A549 (cell line): ENCODE measurements around the gene PXT1. TPM values are rescaled to one million over a fixed set of nuclear protein-coding genes. Genes with fewer than 3 reads are reported as not detected.

ENCODE experiments used
- ATAC-seq, 2 experiments: fragments of 200-7000 bp in 1 of 2; fragments of >200 bp in 1 of 2; cut with Nextera tagmentation in 1 of 2; cut with Tn5 transposase in 1 of 2; 3 replicates each; pipeline versions ENCODE4 v1.8.0 to v1.9.1; 2018 to 2020; ENCODE audit warnings: mild to moderate bottlenecking in 1 of 2, moderate library complexity in 1 of 2
- CTCF ChIA-PET: fragments of 300-600 bp; sonication (Branson Sonifier 250); formaldehyde crosslinking; extraction: SDS; loops from one replicate; lab custom pipeline; 2021; ENCODE audit warnings: antibody characterized with exemption, inconsistent platforms; lab: Yijun Ruan, JAX
- POLR2A ChIA-PET: fragments of 350-600 bp; formaldehyde crosslinking; extraction: SDS; loops from one replicate; lab custom pipeline; 2021; ENCODE audit warnings: antibody characterized with exemption, inconsistent platforms; lab: Yijun Ruan, JAX
- DNase-seq, 2 experiments: peaks; one replicate each; pipeline versions ENCODE4 v3.0.0 to v3.0.0-alpha.2; 2011 to 2016; ENCODE audit warnings: low read depth in 1 of 2, low spot score in 1 of 2
- FAIRE-seq: peaks from 2 replicates; lab custom pipeline; 2011; peaks lifted over from hg19 to GRCh38; lab: Jason Lieb, UNC
- H3K27ac ChIP-seq, 2 experiments: fragments of >200 bp; sonication (Bioruptor Twin); formaldehyde crosslinking; 3 replicates each; pipeline ENCODE4 v1.5.1; 2016 to 2017
- H3K4me1 ChIP-seq: fragments of >200 bp; sonication (Bioruptor Twin); formaldehyde crosslinking; 3 replicates; pipeline ENCODE4 v1.6.1; 2016
- H3K4me2 ChIP-seq: fragments of >200 bp; sonication (Bioruptor Twin); formaldehyde crosslinking; 3 replicates; pipeline ENCODE4 v1.6.1; 2016
- H3K4me3 ChIP-seq: fragments of >200 bp; sonication (Bioruptor Twin); formaldehyde crosslinking; 3 replicates; pipeline ENCODE4 v1.5.1; 2016
- H3K9me3 ChIP-seq: fragments of >200 bp; sonication (Bioruptor Twin); formaldehyde crosslinking; 3 replicates; pipeline ENCODE4 v1.6.1; 2016
- ATOH8 ChIP-seq: fragments of 250-450 bp; sonication (Bioruptor Pico); IDR thresholded peaks from 2 replicates; pipeline ENCODE4 v1.5.0; 2020; ENCODE audit warnings: low read depth, mild to moderate bottlenecking, moderate library complexity
- CHD2 ChIP-seq: fragments of 150-350 bp; IDR thresholded peaks from 2 replicates; pipeline ENCODE4 v1.6.1; 2014; ENCODE audit warnings: low read length; ENCODE audit not compliant: partially characterized antibody
- CHD4 ChIP-seq: fragments of 200-600 bp; sonication (generic); IDR thresholded peaks from 2 replicates; pipeline ENCODE4 v1.6.1; 2016; ENCODE audit warnings: antibody characterized with exemption, mild to moderate bottlenecking, borderline replicate concordance
- FOSL2 ChIP-seq, 2 experiments: fragments of 450-650 bp in 1 of 2; fragments of >200 bp in 1 of 2; sonication (Bioruptor Twin) in 1 of 2; formaldehyde crosslinking; IDR thresholded peaks; 2 replicates each; pipeline versions ENCODE4 v1.5.0 to v1.6.1; 2016 to 2020; ENCODE audit warnings: mild to moderate bottlenecking in 1 of 2, moderate library complexity in 1 of 2
- FOXS1 ChIP-seq: fragments of 250-450 bp; sonication (Bioruptor Pico); IDR thresholded peaks from 2 replicates; pipeline ENCODE4 v1.5.0; 2020; ENCODE audit warnings: mild to moderate bottlenecking, moderate library complexity
- HES2 ChIP-seq: fragments of >200 bp; sonication (Bioruptor Twin); formaldehyde crosslinking; IDR thresholded peaks from 2 replicates; pipeline ENCODE4 v1.6.1; 2016
- HEYL ChIP-seq: fragments of 250-450 bp; sonication (Bioruptor Pico); IDR thresholded peaks from 2 replicates; pipeline ENCODE4 v1.8.0; 2021; ENCODE audit warnings: mild to moderate bottlenecking, moderate library complexity
- HOXA7 ChIP-seq: fragments of 250-450 bp; sonication (Bioruptor Pico); IDR thresholded peaks from 2 replicates; pipeline ENCODE4 v1.5.0; 2020; ENCODE audit warnings: mild to moderate bottlenecking, moderate library complexity
- HOXB5 ChIP-seq: fragments of 250-450 bp; sonication (Bioruptor Pico); IDR thresholded peaks from 2 replicates; pipeline ENCODE4 v1.5.0; 2020; ENCODE audit warnings: mild to moderate bottlenecking, moderate library complexity
- MYC ChIP-seq: IDR thresholded peaks from 2 replicates; pipeline ENCODE4 v1.6.1; 2012; ENCODE audit warnings: mild to moderate bottlenecking, inconsistent platforms, low read length, improper control_type of control experiment, borderline replicate concordance
- NPAS2 ChIP-seq: fragments of 250-450 bp; sonication (Bioruptor Pico); IDR thresholded peaks from 2 replicates; pipeline ENCODE4 v1.8.0; 2022; ENCODE audit warnings: mild to moderate bottlenecking, moderate library complexity, borderline replicate concordance
- NR3C1 ChIP-seq: fragments of >200 bp; sonication (Bioruptor Twin); formaldehyde crosslinking; IDR thresholded peaks from 3 replicates; pipeline ENCODE4 v1.6.1; 2017
- POLR2A ChIP-seq: IDR thresholded peaks from 2 replicates; pipeline ENCODE4 v1.6.1; 2012; ENCODE audit warnings: mild to moderate bottlenecking, low read length
- POLR2AphosphoS2 ChIP-seq: conservative IDR thresholded peaks from 2 replicates; pipeline ENCODE4 v1.6.1; 2012; ENCODE audit warnings: low read length, improper control_type of control experiment, inconsistent platforms
- RARB ChIP-seq: fragments of 250-450 bp; sonication (Bioruptor Pico); IDR thresholded peaks from 2 replicates; pipeline ENCODE4 v1.8.0; 2021; ENCODE audit warnings: mild to moderate bottlenecking, moderate library complexity
- RFX5 ChIP-seq: fragments of 450-650 bp; IDR thresholded peaks from 2 replicates; pipeline ENCODE4 v1.7.1; 2014; ENCODE audit warnings: antibody characterized with exemption, mild to moderate bottlenecking, moderate library complexity
- SMC3 ChIP-seq: fragments of >200 bp; sonication (Bioruptor Twin); formaldehyde crosslinking; IDR thresholded peaks from 3 replicates; pipeline ENCODE4 v1.6.1; 2018; ENCODE audit warnings: inconsistent platforms
- USF2 ChIP-seq: fragments of 450-650 bp; IDR thresholded peaks from 2 replicates; pipeline ENCODE4 v1.6.1; 2014; ENCODE audit warnings: antibody characterized with exemption
- ZC3H11A ChIP-seq: fragments of 450-650 bp; IDR thresholded peaks from 2 replicates; pipeline ENCODE4 v1.6.1; 2014; ENCODE audit warnings: antibody characterized with exemption, mild to moderate bottlenecking
- ZSCAN20 ChIP-seq: fragments of 250-450 bp; sonication (Bioruptor Pico); IDR thresholded peaks from 2 replicates; pipeline ENCODE4 v1.8.0; 2022; ENCODE audit warnings: mild to moderate bottlenecking, moderate library complexity
- whole genome bisulfite sequencing: methylation state at CpG from one replicate; pipeline ENCODE4 v1.1.6; 2017; ENCODE audit errors: missing lambda C conversion rate; 5-methylcytosine and 5-hydroxymethylcytosine counted together
- polyA plus RNA-seq, 4 experiments: library from polyadenylated mRNA; depleted of rRNA in 3 of 4; stranded (reverse); fragments of >200 nt; fragmentation: RNase III in 1 of 4; extraction: RNeasy Plus Mini Kit Qiagen cat#74134 plus additional on column Dnase treatment in 1 of 4; gene quantifications; 2 replicates in 3 of 4; 3 replicates in 1 of 4; pipeline ENCODE4 v1.2.3, GENCODE V29; 2011 to 2017
- TF ChIP-seq, protein P1 (sequence below): IDR thresholded peaks from 2 replicates; pipeline ENCODE4 v1.6.1; 2012
- TF ChIP-seq, protein P2 (sequence below): IDR thresholded peaks from 2 replicates; pipeline ENCODE4 v1.6.1; 2012
- TF ChIP-seq, protein P3 (sequence below): fragments of 250-450 bp; sonication (Bioruptor Pico); IDR thresholded peaks from 2 replicates; pipeline ENCODE4 v1.5.0; 2021; ENCODE audit warnings: mild to moderate bottlenecking, moderate library complexity, borderline replicate concordance

The PXT1 gene
- polyA plus RNA-seq, 2 of the 4 experiments (the other 2 are of a cell fraction): not detected

DNA sequence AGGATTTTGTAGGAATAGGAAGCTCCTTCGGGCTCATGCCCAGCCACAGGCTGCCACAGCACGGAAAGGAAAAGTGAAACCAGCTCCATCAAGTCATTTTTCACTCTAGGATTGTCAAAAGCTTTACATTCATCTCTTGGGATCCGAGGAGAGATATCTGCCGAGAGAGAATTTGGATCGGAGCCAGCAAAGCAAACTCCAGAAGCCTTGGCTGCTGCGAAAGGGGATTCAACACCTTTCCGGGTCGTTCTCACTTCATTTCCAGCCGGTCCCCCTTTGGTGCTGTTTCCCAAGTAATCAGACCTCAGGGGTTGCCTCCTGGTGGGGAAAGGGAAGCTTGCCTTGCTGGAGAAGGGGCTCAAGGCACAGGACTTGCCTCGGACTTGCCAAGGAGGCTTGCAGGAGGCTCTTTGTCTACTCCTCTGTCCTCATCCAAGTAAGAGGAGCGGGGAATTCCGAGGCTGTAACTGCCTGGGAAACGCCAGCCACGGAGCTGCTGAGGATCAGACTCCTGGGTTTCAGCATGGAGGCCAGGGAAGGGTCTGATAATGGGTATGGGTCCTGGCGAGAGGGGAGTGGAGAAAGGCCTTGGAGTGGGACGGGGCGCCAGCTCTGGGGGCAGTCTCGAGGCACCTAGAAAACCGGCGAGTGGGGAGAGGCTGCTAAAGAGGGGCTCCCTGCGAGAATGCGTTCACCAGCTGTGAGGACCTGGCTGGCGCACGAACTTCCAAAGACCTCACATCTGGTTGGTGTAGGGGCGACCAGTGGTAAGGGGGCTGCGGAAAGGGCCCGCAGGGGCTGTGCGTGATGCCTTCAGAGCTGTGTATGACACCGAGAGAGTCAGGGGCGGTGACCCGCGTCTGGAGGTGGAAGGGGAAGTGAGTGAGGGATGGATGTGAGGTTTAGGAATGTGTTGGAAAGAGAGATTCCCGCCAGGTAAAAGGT, 55.9 kb downstream of the PXT1 start:
- FAIRE-seq (no peak), DNase-seq (peak; percentile 13 to 15), ATAC-seq (peak; percentile 33 to 74; a peak in 4 of 6 replicates)
- POLR2A ChIA-PET: no interaction called here
- peaks cover 16% of the 10 kb centered on the region; the same call in 2 of the 3 replicates for H3K4me1 ChIP-seq
- TF ChIP-seq FOXS1 (CRISPR knock-in tag) (no peak), CHD2 (no peak), ZC3H11A (no peak), RFX5 (no peak), SMC3 (no peak)
- TF ChIP-seq, protein P1, sequence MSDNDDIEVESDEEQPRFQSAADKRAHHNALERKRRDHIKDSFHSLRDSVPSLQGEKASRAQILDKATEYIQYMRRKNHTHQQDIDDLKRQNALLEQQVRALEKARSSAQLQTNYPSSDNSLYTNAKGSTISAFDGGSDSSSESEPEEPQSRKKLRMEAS: no peak
- TF ChIP-seq, protein P2, sequence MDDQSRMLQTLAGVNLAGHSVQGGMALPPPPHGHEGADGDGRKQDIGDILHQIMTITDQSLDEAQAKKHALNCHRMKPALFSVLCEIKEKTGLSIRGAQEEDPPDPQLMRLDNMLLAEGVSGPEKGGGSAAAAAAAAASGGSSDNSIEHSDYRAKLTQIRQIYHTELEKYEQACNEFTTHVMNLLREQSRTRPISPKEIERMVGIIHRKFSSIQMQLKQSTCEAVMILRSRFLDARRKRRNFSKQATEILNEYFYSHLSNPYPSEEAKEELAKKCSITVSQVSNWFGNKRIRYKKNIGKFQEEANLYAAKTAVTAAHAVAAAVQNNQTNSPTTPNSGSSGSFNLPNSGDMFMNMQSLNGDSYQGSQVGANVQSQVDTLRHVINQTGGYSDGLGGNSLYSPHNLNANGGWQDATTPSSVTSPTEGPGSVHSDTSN: no peak
- peak overlapping the region; percentile 49 to 72; a peak in 4 of 6 replicates for H3K27ac ChIP-seq
- WGBS: 24% methylated on average over 24 of the region's 33 CpGs
- peak overlapping the region; percentile 95 for H3K4me2 ChIP-seq
- H3K4me3 ChIP-seq: peak overlapping the region; percentile 34
- no peaks in the 10 kb centered on the region for H3K9me3 ChIP-seq
- CTCF ChIA-PET: interaction anchor here (0.6 to 2.7 kb wide), 5 partner anchors 27 to 380 kb away, joined by 3 to 7 read pairs (median 4); no protein-coding TSS in a partner anchor

DNA sequence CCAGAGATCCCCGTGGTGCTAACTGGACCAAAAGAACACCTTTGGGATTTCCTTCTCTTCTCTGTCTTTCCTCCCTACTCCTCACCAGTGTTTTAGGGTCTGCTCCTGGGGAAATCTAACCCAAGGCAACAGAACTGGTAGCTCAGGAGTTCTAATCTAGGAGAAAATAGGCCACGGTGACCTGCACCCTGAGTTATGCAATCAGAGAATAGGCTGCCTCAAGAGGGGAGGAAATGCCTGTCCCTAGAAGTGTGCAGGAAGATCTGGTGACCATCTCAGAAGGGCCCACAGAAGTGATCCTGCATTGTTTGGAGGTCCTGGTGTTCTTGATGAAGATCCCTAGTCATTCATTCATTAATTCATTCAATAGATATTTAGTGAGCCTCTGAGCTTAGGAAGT, 58.6 kb downstream of the PXT1 start:
- peaks cover 16% of the 10 kb centered on the region; the same call in 2 of the 3 replicates for H3K4me1 ChIP-seq
- CTCF ChIA-PET: interaction anchor here (1.2 kb wide), 1 partner anchor 39 kb away, joined by 4 read pairs; no protein-coding TSS in a partner anchor
- H3K27ac ChIP-seq: no peak overlapping the region
- POLR2A ChIA-PET: no interaction called here
- no peak overlapping the region for H3K4me3 ChIP-seq
- H3K4me2 ChIP-seq: no peak overlapping the region
- FAIRE-seq: no peak
- no peaks in the 10 kb centered on the region for H3K9me3 ChIP-seq
- no peak for TF ChIP-seq POLR2AphosphoS2
- TF ChIP-seq FOSL2 (IDR thresholded peaks at IDR 0.05): no peak
- TF ChIP-seq FOSL2 (CRISPR knock-in tag; IDR thresholded peaks at IDR 0.05): no peak
- no peak for TF ChIP-seq NPAS2 (CRISPR knock-in tag)
- no peak for TF ChIP-seq USF2
- no peak for TF ChIP-seq RFX5
- no peak for TF ChIP-seq MYC
- no peak for TF ChIP-seq HES2
- no peak for TF ChIP-seq HOXB5 (CRISPR knock-in tag)
- TF ChIP-seq, protein P3, sequence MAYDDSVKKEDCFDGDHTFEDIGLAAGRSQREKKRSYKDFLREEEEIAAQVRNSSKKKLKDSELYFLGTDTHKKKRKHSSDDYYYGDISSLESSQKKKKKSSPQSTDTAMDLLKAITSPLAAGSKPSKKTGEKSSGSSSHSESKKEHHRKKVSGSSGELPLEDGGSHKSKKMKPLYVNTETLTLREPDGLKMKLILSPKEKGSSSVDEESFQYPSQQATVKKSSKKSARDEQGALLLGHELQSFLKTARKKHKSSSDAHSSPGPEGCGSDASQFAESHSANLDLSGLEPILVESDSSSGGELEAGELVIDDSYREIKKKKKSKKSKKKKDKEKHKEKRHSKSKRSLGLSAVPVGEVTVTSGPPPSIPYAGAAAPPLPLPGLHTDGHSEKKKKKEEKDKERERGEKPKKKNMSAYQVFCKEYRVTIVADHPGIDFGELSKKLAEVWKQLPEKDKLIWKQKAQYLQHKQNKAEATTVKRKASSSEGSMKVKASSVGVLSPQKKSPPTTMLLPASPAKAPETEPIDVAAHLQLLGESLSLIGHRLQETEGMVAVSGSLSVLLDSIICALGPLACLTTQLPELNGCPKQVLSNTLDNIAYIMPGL: no peak
- TF ChIP-seq HEYL (CRISPR knock-in tag): no peak
- no peak for TF ChIP-seq HOXA7
- no peak for TF ChIP-seq CHD4
- TF ChIP-seq RARB (CRISPR knock-in tag): no peak
- TF ChIP-seq NR3C1: no peak
- TF ChIP-seq ZSCAN20: no peak
- TF ChIP-seq ZC3H11A: no peak
- TF ChIP-seq ATOH8 (CRISPR knock-in tag): no peak
- TF ChIP-seq POLR2A: no peak
- DNase-seq: no peak
- no peak for ATAC-seq
- 72% methylated on average over 2 of the region's 2 CpGs for whole genome bisulfite sequencing
